IMR-90 (cell line): ENCODE results near the gene FAT1.

Source experiments
- BHLHE40 ChIP-seq: fragments of 150-350 bp; IDR thresholded peaks from 2 replicates; pipeline ENCODE4 v1.6.1; 2016; ENCODE audit warnings: mild to moderate bottlenecking, low read depth, low read length
- CEBPB ChIP-seq: IDR thresholded peaks from 2 replicates; pipeline ENCODE4 v1.6.1; 2012; ENCODE audit warnings: low read depth, low read length, improper control_type of control experiment
- FOS ChIP-seq: fragments of 150-350 bp; IDR thresholded peaks from 2 replicates; pipeline ENCODE4 v1.6.1; 2016; ENCODE audit warnings: low read depth, low read length
- MAFK ChIP-seq: IDR thresholded peaks from 2 replicates; pipeline ENCODE4 v1.6.1; 2012; ENCODE audit warnings: low read depth, low read length, improper control_type of control experiment
- MAZ ChIP-seq: IDR thresholded peaks from 2 replicates; pipeline ENCODE4 v1.6.1; 2012; ENCODE audit warnings: low read depth, mild to moderate bottlenecking, low read length, improper control_type of control experiment, moderate library complexity, borderline replicate concordance
- POLR2A ChIP-seq: IDR thresholded peaks from 2 replicates; pipeline ENCODE4 v1.6.1; 2012; ENCODE audit warnings: mild to moderate bottlenecking, low read depth, low read length
- RAD21 ChIP-seq: IDR thresholded peaks from 2 replicates; pipeline ENCODE4 v1.6.1; 2012; ENCODE audit warnings: low read length, improper control_type of control experiment
- RCOR1 ChIP-seq: IDR thresholded peaks from 2 replicates; pipeline ENCODE4 v1.6.1; 2012; ENCODE audit warnings: mild to moderate bottlenecking, low read length, improper control_type of control experiment; ENCODE audit not compliant: insufficient replicate concordance
- SMC3 ChIP-seq: fragments of 150-350 bp; IDR thresholded peaks from 2 replicates; pipeline ENCODE4 v1.6.1; 2016; ENCODE audit warnings: low read depth, mild to moderate bottlenecking, antibody characterized with exemption, low read length, moderate library complexity
- TF ChIP-seq, protein P1 (sequence below): conservative IDR thresholded peaks from 2 replicates; pipeline ENCODE4 v1.5.1; 2012; ENCODE audit warnings: mild to moderate bottlenecking, low read depth, low read length, improper control_type of control experiment
- TF ChIP-seq, protein P2 (sequence below): fragments of 150-350 bp; IDR thresholded peaks from 2 replicates; pipeline ENCODE4 v1.6.1; 2017; ENCODE audit warnings: mild to moderate bottlenecking, antibody characterized with exemption, low read length, low read depth

GRCh38 chr4:186719925-186720694, 3.5 kb downstream of the FAT1 start:
- TF ChIP-seq, protein P1, sequence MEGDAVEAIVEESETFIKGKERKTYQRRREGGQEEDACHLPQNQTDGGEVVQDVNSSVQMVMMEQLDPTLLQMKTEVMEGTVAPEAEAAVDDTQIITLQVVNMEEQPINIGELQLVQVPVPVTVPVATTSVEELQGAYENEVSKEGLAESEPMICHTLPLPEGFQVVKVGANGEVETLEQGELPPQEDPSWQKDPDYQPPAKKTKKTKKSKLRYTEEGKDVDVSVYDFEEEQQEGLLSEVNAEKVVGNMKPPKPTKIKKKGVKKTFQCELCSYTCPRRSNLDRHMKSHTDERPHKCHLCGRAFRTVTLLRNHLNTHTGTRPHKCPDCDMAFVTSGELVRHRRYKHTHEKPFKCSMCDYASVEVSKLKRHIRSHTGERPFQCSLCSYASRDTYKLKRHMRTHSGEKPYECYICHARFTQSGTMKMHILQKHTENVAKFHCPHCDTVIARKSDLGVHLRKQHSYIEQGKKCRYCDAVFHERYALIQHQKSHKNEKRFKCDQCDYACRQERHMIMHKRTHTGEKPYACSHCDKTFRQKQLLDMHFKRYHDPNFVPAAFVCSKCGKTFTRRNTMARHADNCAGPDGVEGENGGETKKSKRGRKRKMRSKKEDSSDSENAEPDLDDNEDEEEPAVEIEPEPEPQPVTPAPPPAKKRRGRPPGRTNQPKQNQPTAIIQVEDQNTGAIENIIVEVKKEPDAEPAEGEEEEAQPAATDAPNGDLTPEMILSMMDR = peak; percentile 39
- TF ChIP-seq POLR2A (no peak), BHLHE40 (no peak), CEBPB (no peak), RAD21 (peak; percentile 43; the same call in 1 of the 2 replicates), FOS (no peak), MAFK (no peak), SMC3 (peak; percentile 17; the same call in 1 of the 2 replicates), RCOR1 (no peak), MAZ (no peak)
- TF ChIP-seq, protein P2, sequence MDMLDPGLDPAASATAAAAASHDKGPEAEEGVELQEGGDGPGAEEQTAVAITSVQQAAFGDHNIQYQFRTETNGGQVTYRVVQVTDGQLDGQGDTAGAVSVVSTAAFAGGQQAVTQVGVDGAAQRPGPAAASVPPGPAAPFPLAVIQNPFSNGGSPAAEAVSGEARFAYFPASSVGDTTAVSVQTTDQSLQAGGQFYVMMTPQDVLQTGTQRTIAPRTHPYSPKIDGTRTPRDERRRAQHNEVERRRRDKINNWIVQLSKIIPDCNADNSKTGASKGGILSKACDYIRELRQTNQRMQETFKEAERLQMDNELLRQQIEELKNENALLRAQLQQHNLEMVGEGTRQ = no peak
